DMS114 treated with DMSO at 0.1 percent for 48 hours (cell line): ENCODE measurements around the gene MYOD1.

ENCODE experiments used
- DNase-seq: peaks from one replicate; lab custom pipeline; 2025; ENCODE audit not compliant: unreplicated experiment; lab: John Stamatoyannopoulos, UW

MYOD1 gene

DNA sequence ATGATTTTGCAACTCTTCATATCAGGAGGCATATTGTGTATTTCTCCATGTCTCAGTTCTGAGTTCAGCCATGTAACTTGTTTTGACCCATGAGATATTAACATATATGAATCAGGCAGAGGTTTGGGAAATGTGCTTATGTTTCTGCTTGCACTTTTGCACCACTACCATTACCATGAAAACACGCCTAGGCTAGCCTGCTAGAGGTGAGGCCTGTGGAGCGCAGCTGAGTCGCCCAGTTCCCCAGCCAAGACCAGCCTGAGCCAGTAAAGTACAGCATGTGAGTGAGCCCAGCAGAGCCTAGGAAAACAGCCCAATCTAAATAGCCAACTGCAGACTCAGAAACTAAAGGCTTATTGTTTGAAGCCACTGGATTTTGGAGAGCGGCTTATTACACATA is 18.4 kb upstream of the MYOD1 start:
- no peak for DNase-seq

DNA sequence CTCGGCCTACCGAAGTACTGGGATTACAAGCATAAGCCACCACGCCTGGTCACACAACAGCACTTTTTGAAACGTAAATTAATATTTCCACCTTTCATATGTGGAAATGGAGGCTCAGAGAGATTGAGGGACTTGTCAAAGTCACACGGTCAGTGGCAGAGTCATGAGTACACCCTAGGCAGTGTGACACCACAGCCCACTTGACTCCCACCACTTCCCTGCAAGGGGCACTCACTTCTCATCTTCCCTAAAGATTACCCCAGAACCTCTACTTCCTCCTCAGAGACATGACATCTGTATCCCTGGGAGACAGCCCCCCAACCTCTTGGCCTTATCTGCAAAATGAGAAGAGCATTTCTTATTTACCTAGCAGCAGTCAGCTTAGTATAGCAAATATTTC is 16.5 kb upstream of the MYOD1 start:
- DNase-seq = no peak

DNA sequence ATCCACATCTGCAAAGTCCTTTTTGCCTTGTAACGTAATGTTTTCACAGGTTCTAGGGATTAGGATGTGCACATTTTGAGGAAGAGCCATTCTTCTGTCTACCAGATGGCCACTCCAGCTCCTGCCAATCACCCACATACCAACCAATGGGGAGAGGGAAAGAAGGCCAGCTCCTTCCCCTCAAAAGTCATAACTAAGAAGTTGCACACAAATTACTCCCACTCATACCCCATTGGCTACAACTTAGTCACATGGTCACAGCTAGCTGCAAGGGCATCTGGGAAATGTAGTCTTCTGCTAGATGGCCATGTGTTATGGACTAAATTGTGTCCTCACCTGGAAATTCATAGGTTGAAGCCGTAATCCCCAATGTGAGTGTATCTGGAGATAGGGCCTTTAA is 15.4 kb upstream of the MYOD1 start:
- peak; percentile 0 for DNase-seq

DNA sequence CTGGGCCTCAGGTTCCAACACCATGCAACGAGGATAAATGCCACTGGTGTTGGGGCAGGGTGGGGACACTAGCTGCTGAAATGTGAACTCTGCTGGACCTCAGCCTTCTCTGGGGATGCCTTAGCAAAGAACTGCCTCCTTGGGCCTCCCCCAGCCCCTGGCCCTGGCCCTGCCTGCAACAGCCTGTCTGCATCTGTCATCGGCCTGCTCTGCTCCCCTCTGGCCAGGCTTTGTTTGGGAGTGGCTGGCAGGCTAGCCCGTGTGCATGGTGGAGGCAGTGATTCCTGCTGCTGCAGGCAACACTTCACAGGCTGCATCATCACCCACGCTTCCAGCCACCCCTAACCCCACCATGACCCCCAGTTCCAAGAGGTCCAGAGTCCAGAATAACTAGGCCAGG is 11.5 kb upstream of the MYOD1 start:
- no peak for DNase-seq

DNA sequence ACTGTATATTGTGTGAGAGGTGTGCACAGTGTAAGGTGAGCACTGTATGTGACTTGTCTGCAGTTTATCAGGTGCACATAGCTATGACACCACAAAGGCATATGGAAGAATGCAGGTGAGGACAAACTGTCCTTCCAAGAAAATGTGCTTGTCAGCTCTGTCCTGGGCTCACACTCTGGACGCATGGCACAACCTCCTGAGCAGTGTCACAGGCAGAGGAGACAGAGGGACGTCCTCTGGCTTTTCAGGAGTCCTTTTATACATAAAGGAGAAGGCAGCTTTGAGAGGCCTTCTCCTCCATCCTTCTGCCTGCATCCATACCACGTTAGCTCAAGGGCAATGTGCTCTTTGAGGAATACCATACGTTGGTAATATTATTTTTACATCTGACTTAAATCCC is 7.5 kb upstream of the MYOD1 start:
- no peak for DNase-seq

DNA sequence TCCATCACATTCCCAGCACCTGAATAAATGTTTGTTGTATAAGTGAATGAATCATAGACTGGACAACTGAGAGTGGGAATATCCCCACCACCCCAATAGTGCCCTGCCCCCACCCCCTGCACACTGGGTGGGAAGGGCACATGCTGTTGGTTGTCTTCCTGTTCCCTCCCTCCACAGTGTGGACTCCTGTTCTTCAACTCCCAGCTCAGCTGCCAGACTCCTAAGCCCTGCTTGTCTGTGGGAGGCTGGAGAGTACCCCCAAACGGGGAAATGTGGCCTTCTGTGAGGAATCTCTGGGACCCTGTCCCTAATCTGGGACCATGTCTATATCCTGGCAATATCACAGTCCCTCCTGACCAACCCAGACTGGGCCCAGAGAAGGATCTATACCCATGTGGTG is 5.5 kb upstream of the MYOD1 start:
- DNase-seq = no peak

DNA sequence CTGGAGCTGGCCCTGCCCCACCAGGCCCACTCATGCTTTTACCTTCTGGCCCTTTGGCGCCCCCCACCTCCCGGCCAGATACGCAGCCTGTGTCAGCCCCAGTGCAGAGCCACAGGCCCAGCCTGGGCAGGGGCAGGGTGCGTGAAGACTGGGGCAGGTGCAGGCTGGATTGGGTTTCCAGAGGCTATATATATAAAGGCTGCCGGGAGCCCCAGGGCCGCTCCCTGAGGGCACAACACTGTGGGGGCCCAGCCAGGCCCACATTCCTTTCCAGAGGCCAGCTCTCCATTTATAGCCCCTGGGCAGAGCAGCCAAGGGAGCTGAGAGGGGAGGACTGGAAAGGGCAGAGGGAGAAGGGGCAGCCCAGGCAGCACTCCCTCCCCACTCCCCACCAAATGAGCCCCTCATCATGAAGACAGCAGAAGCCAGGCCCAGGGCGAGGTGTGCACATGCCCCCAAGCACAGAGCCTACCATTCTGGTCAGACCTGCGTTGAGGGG is 5.0 kb upstream of the MYOD1 start:
- DNase-seq = no peak

DNA sequence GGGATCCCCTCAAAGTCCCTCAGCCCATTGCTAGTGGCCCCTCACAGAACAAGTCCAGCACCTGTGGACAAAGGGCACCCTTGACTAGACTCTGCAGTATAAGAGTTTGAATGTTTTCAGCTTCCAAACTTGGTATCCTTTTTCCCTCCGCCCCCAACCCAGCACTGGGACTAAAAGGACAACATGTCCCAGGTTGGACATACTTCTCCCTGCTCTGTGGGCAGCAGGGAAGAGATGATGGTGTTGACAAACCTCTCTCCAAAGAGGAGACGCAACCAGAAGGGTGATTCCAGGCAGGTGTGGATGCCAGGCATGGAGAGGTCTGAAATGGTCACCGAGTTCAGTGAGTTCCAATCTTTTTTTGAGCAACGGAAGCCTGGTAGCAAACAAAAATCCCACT is 4.5 kb upstream of the MYOD1 start:
- no peak for DNase-seq

DNA sequence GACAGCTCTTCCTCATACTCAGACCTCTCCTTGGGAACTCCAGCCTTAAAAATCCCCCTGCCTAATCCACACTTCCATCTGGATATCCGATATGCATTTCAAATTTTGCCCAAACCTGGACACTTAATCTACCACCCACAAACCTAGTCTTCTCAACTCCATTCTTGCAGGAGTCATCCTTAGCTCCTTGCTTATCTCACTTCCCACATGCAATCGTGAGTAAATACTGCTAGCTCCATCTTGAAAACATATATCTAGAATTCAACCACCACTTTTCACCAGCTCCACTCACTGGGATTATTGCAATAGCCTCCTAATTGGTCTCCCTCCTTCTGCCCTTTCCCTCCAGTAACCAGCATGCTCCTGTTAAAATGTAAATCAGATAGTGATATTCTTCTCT is 2.6 kb upstream of the MYOD1 start:
- no peak for DNase-seq

DNA sequence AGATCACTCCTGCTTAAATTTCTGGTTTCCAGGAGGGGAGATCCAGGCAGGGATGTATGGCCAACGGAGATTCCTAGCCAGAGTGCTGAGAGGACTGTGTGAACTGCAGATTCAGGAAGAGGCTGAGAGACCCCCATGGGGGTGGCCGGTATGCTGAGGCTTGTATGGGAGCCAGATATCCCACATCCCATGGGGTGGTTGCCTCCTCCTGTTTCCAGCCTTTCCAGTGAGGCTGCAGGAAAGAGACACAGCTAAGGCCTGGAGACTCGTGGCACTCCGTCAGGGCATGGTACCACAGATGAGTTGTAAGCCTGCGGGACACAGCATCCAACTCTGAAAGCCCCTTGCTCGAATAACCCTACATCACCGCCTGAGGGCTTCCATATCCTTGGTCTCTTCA is 1.4 kb upstream of the MYOD1 start:
- DNase-seq = no peak

DNA sequence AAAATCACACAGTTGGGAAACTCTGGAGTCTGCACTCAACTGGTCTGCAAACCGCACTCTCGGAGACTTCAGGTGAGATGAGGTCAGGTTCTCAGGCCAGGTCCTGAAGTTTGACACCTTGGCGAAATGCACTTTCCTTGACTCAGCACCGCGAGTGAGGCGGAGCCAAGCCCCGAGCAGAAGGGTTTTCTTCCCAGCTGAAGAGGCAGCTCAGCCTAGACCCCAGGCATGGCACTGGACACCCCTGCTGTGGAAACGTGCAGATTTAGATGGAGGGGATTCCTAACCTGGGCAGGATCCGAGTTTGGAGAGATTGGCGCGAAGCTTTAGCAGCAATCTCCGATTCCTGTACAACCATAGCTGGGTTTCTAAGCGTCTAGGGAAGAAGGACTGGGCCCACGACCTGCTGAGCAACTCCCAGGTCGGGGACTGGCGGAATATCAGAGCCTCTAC is 835 bp upstream of the MYOD1 start:
- no peak for DNase-seq

DNA sequence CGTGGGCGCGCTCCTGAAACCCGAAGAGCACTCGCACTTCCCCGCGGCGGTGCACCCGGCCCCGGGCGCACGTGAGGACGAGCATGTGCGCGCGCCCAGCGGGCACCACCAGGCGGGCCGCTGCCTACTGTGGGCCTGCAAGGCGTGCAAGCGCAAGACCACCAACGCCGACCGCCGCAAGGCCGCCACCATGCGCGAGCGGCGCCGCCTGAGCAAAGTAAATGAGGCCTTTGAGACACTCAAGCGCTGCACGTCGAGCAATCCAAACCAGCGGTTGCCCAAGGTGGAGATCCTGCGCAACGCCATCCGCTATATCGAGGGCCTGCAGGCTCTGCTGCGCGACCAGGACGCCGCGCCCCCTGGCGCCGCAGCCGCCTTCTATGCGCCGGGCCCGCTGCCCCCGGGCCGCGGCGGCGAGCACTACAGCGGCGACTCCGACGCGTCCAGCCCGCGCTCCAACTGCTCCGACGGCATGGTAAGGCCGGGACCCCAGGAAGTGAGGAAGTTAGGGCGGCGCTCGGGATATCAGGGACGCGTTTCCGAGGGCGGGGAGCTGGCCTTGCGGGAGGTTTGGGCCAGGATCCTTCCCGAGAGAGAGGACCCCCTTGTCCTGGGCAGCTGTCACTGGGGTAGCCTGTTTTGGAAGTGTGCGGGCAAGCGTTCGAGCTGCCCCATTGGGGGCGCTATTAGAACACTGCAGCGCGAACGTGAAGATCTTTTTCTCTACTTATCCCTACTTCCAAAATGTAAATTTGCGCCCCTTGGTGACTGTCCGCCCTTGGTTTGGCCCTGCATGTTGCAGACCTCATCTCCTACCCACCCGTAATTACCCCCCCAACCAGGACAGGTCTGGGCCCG is 796 bp downstream of the MYOD1 start:
- DNase-seq = no peak

DNA sequence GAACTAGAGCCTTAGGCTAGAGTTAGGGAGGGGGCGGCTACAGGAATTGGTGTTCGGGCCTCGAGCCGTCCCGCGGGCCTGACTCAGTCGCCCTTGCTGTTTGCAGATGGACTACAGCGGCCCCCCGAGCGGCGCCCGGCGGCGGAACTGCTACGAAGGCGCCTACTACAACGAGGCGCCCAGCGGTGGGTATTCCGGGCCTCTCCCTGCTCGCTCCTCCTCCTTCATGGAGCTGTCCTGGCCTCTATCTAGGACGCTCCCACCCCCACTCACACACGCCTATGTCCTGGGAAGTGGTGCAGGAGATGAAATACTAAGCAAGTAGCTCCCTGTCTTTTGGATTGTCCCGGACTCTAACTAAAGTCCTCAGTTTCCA is 1.4 kb downstream of the MYOD1 start:
- peak; percentile 14 for DNase-seq

DNA sequence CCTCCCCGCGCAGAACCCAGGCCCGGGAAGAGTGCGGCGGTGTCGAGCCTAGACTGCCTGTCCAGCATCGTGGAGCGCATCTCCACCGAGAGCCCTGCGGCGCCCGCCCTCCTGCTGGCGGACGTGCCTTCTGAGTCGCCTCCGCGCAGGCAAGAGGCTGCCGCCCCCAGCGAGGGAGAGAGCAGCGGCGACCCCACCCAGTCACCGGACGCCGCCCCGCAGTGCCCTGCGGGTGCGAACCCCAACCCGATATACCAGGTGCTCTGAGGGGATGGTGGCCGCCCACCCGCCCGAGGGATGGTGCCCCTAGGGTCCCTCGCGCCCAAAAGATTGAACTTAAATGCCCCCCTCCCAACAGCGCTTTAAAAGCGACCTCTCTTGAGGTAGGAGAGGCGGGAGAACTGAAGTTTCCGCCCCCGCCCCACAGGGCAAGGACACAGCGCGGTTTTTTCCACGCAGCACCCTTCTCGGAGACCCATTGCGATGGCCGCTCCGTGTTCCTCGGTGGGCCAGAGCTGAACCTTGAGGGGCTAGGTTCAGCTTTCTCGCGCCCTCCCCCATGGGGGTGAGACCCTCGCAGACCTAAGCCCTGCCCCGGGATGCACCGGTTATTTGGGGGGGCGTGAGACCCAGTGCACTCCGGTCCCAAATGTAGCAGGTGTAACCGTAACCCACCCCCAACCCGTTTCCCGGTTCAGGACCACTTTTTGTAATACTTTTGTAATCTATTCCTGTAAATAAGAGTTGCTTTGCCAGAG is 2.0 kb downstream of the MYOD1 start:
- no peak for DNase-seq

DNA sequence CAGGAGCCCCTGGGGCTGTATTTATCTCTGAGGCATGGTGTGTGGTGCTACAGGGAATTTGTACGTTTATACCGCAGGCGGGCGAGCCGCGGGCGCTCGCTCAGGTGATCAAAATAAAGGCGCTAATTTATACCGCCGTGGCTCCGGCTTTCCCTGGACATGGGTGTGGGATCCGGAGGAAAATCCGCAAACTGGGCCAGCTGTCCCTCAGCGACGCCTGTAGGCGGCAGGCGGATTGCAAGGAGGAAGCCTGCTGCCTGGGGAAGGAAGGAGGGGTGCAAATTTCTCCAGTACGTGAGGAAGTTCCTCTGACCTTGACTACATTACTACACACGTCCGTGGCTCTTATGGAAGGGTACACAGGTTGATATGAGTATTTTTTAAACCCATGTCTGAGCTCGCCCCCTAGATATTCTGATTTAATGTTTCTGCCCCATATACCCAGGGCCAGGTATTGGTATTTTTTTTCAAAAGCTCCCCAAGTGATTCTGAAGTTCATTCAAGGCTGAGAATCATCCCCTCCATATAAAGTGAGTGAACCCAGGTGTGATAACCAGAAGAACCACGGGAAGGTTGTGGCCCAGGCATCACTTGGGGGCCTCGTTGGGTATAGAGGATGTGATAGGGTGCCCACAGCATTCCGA is 2.8 kb downstream of the MYOD1 start:
- peak; percentile 11 for DNase-seq

DNA sequence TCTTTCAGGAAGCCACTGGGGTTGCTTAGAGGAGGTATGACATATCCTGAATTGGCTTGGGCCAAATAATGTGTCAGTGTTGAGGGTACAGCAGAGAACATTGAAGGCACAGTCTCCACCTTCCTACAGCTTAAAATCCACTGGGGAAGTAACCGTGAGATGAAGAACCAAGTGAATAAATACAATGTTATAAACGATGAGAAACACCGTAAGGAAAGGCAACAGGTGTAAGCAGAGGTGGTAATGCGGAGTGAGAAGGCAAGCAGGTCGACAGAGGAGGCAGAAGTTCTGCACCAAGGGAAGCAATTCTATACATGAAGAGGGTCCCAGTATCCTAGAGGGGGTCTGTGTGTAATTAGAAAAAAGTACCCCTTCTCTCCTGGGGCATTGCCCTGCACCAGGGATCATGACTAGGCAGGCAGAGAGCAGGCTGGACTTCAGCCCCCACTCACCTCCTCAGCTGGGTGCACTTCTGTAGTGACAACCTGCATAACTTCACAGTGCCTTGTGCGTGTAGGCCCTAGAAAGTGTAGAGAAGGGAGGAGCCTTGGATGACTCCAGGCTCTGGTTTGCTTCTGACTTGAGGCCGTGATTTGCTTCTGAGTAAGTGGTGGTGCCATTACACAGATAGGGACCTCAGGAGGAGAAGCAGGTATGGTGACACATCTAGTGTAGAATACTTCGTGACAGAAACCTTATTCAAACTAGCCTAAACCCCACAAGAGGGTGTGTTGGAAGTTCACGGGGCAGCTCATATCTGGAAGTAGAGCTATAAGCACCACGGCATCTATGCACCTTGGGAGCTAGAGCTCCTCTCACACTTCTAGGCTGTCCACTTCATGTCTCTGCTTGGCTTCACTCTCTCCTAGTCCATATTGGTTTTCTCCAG is 4.9 kb downstream of the MYOD1 start:
- DNase-seq = no peak

DNA sequence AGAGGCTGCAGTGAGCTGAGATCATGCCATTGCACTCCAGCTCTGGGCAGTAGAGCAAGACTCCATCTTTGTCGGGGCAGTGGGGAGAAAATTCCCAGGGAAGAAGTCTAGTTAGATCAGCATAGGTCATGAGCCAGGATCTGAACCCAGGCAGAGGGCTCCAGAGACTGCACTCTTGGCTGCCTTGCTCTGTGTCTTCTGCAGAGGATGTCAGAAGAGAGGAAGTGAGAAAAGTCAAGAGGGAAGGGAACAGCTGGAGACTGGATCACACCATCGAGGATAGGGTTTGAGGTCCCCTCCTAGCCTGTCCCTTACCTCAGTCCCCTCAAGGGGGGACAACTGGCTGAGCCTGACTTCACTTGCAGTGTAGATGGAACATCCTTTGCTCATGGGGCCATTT is 5.8 kb downstream of the MYOD1 start:
- no peak for DNase-seq

DNA sequence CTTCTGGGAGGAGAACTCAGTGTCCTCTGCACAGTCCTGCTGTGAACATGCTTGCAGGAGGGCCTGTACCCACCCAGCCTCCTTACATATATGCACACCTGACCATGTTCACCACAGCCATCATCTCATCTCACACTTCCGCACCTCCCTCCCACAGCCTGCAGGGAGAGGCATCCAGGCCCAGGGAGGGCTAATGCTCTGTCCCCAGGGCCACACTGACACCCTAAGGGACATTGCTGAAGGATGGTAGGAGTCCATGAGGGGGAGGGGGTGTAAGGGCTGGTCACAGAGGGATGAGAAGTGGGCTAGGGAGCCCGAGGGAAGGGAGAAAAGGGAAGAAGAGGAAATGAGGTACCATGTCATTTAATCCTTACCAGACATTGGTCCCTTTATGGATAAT is 10.8 kb downstream of the MYOD1 start:
- DNase-seq = no peak

DNA sequence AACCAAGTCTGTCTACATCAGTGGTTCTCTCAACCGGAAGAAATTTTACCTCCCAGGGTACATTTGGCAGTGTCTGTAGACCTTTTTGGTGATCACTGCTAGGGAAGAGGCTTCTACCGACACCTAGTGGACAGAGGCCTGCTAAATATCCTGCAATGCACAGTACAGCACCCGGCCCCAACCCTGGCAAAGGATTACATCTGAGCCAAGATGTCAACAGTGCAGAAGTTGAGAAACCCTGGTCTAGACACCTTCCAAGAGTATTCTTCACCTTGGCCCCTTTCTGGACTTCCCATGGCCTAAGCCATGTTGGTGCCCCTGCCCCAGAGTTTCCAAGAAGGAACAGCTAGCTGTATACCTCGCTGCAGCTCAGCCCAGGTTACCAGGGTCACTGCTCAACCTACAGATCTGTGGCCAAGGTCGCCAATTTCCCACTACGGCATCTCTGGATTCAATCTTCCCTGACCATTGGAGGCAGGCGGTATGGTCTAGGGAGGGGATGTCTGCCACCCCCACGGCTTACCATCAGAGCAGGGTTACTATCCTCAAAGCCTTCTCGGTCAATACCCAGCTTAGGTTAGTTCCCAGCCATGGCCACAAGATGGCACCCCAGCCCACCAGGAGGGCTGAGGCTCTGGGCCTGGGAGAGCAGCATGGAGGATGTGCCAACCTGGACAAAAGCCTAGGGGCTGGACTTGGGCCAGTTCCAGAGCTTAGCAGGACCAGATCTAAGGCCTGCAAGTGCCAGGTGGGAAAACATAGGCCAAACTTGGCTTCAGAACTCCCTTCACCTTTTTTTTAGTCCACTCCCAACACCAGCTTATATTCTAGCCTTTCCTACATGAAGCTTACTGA is 11.5 kb downstream of the MYOD1 start:
- peak; percentile 51 for DNase-seq

DNA sequence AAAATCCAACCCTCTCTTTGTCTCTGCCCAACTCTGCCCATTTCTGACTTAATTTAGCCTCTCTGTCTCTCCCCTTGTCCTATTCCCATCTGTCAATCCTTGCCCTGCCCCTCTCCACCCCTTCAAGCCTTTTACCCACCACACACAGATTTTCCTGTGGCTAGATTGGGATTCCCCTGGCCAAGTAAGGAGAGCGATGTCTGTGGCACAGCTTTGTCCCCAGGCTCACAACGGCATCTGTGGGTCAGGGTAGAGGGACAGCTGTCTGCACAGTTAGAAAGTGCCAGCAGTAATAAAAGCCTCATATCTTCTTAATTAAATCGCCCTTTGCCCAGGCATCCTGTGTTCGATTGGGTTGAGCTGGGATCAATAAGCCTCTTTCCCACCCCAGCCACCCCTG is 13.9 kb downstream of the MYOD1 start:
- no peak for DNase-seq
